SU-DHL-6 (cell line): ENCODE results near the gene RPS19.
A peak's percentile ranks its signal among the peaks of the same experiment; 100 is the strongest.

ENCODE experiments used
- H2AFZ ChIP-seq: fragments of 200-600 bp; sonication (generic); 2 replicates; pipeline ENCODE4 v1.6.1; 2014; ENCODE audit warnings: low read depth, mild to moderate bottlenecking, moderate library complexity, mixed read lengths, antibody characterized with exemption, low read length; ENCODE audit not compliant: severe bottlenecking
- H3F3A ChIP-seq: fragments of 200-600 bp; shearing (Covaris generic); 2 replicates; pipeline ENCODE4 v1.6.0; 2016; ENCODE audit warnings: antibody characterized with exemption, mild to moderate bottlenecking; ENCODE audit not compliant: insufficient read depth
- H3K27ac ChIP-seq: fragments of 200-600 bp; sonication (generic); 2 replicates; pipeline ENCODE4 v1.5.1; 2016; ENCODE audit warnings: low read depth, mild to moderate bottlenecking, low read length, moderate library complexity, mixed read lengths
- H3K27me3 ChIP-seq: fragments of 200-600 bp; sonication (generic), shearing (Covaris generic); 2 replicates; pipeline ENCODE4 v1.6.0; 2014; ENCODE audit warnings: mild to moderate bottlenecking, low read length
- H3K36me3 ChIP-seq: fragments of 200-600 bp; sonication (generic); 2 replicates; pipeline ENCODE4 v1.6.1; 2014; ENCODE audit warnings: mild to moderate bottlenecking, low read length, mixed read lengths
- H3K4me2 ChIP-seq: fragments of 300-600, 200-600 bp; shearing (Covaris generic), sonication (generic); 2 replicates; pipeline ENCODE4 v1.6.0; 2014; ENCODE audit warnings: low read length, low read depth, mild to moderate bottlenecking; ENCODE audit not compliant: poor library complexity, severe bottlenecking
- H3K4me3 ChIP-seq: fragments of 200-600 bp; sonication (generic); 2 replicates; pipeline ENCODE4 v1.5.1; 2014; ENCODE audit warnings: antibody characterized with exemption, low read length, mild to moderate bottlenecking, mixed read lengths; ENCODE audit not compliant: insufficient read depth, poor library complexity, severe bottlenecking
- H3K79me2 ChIP-seq: fragments of 200-600 bp; sonication (generic); 2 replicates; pipeline ENCODE4 v1.6.1; 2014; ENCODE audit warnings: mild to moderate bottlenecking, low read length, moderate library complexity; ENCODE audit not compliant: insufficient read depth
- H3K9ac ChIP-seq: fragments of 200-600 bp; sonication (generic); 2 replicates; pipeline ENCODE4 v1.7.0; 2014; ENCODE audit warnings: mild to moderate bottlenecking, low read length
- H3K9me2 ChIP-seq: fragments of 200-600 bp; sonication (generic); replicated peaks from 2 replicates; pipeline ENCODE4 v1.6.1; 2014; ENCODE audit warnings: low read length; ENCODE audit not compliant: insufficient read depth
- H3K9me3 ChIP-seq: fragments of 200-600 bp; sonication (generic); 2 replicates; pipeline ENCODE4 v1.6.1; 2014; ENCODE audit warnings: low read length, mixed read lengths; ENCODE audit not compliant: insufficient read depth
- H4K20me1 ChIP-seq: fragments of 200-600 bp; sonication (generic); 2 replicates; pipeline ENCODE4 v1.6.1; 2014; ENCODE audit warnings: low read depth, mild to moderate bottlenecking, antibody characterized with exemption, low read length, moderate library complexity, mixed read lengths
- EZH2phosphoT487 ChIP-seq: fragments of 200-600 bp; sonication (generic), shearing (Covaris generic); conservative IDR thresholded peaks from 2 replicates; pipeline ENCODE4 v1.6.1; 2018; ENCODE audit warnings: mild to moderate bottlenecking, antibody characterized with exemption, low read length, moderate library complexity, mixed read lengths
- TF ChIP-seq, protein P1 (sequence below): fragments of 200-600 bp; sonication (generic); IDR thresholded peaks from one replicate; pipeline ENCODE4 v1.5.1; 2017; ENCODE audit warnings: antibody characterized with exemption, mild to moderate bottlenecking, low read length, moderate library complexity; ENCODE audit not compliant: insufficient read depth, poor library complexity, severe bottlenecking

Gene RPS19

DNA sequence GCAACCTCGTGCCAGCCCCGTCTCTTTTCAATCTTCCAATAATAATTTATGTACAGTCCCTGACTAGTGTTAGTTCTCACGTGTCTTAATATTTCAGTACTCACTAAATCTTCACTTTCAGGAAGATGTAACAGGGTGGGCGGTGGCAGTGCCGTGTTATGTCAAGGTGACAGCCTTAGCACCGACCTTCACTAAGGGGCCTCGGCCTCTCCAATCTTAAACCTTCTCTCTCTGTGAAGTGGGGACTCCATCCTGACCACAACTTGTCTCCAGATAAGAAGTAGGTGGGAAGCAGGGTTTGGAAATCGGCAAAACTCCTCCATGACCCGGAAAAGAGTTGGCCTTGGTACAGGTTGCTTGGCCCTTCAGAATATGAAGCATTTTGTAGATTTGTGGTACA is 1.8 kb downstream of the RPS19 start:
- Histone ChIP-seq H3K9ac (peak overlapping the region; percentile 97), H3K27me3 (no peaks in the 10 kb centered on the region), H3K9me2 (no peaks in the 10 kb centered on the region), H3F3A (peaks cover 55% of the 10 kb centered on the region), H3K36me3 (peaks cover 37% of the 10 kb centered on the region), H3K9me3 (no peaks in the 10 kb centered on the region), H3K79me2 (peaks cover 65% of the 10 kb centered on the region), H4K20me1 (peaks cover 30% of the 10 kb centered on the region; the same call in 1 of the 2 replicates), H2AFZ (no peak overlapping the region), H3K27ac (peak overlapping the region; percentile 84), H3K4me2 (peak overlapping the region; percentile 66), H3K4me3 (peak overlapping the region; percentile 82)
- TF ChIP-seq, protein P1, sequence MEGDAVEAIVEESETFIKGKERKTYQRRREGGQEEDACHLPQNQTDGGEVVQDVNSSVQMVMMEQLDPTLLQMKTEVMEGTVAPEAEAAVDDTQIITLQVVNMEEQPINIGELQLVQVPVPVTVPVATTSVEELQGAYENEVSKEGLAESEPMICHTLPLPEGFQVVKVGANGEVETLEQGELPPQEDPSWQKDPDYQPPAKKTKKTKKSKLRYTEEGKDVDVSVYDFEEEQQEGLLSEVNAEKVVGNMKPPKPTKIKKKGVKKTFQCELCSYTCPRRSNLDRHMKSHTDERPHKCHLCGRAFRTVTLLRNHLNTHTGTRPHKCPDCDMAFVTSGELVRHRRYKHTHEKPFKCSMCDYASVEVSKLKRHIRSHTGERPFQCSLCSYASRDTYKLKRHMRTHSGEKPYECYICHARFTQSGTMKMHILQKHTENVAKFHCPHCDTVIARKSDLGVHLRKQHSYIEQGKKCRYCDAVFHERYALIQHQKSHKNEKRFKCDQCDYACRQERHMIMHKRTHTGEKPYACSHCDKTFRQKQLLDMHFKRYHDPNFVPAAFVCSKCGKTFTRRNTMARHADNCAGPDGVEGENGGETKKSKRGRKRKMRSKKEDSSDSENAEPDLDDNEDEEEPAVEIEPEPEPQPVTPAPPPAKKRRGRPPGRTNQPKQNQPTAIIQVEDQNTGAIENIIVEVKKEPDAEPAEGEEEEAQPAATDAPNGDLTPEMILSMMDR, result no peak
- no peak for TF ChIP-seq EZH2phosphoT487

DNA sequence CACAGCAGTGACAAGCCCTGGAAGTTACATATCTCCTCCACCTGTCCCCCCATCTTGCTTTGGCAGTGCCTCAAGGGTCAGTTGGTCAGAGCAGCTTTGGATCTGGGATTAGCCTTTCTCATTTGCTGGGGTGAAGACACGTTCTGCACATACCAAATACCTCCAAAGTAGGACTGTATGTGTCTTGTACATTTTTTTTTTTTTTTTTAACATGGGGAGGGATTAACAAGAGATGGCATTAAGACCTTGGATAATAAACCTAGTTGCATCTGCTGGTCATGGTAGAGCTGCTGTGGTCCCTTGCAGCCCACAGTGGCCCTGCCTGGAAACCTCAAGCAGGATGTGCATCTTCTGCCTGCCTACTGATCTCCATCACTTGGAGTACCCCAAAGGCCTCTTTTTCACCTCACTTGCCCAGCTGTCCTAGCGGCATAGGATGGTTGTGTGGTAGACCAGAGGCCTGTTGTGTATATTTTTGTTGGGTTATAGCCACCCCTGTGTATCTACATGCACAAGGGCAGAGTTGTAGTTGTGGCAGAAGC is 2.5 kb downstream of the RPS19 start:
- no peaks in the 10 kb centered on the region for H3K27me3 ChIP-seq
- H2AFZ ChIP-seq, result no peak overlapping the region
- peaks cover 37% of the 10 kb centered on the region for H3K36me3 ChIP-seq
- peaks cover 61% of the 10 kb centered on the region for H3F3A ChIP-seq
- peak overlapping the region; percentile 97 for H3K9ac ChIP-seq
- TF ChIP-seq EZH2phosphoT487, result no peak
- TF ChIP-seq, protein P1, result no peak
- peaks cover 72% of the 10 kb centered on the region for H3K79me2 ChIP-seq
- no peaks in the 10 kb centered on the region for H3K9me3 ChIP-seq
- peak overlapping the region; percentile 66 for H3K4me2 ChIP-seq
- H4K20me1 ChIP-seq, result peaks cover 30% of the 10 kb centered on the region; the same call in 1 of the 2 replicates
- H3K4me3 ChIP-seq, result peak overlapping the region; percentile 82
- peak overlapping the region; percentile 84; the same call in 1 of the 2 replicates for H3K27ac ChIP-seq
- H3K9me2 ChIP-seq, result no peaks in the 10 kb centered on the region

DNA sequence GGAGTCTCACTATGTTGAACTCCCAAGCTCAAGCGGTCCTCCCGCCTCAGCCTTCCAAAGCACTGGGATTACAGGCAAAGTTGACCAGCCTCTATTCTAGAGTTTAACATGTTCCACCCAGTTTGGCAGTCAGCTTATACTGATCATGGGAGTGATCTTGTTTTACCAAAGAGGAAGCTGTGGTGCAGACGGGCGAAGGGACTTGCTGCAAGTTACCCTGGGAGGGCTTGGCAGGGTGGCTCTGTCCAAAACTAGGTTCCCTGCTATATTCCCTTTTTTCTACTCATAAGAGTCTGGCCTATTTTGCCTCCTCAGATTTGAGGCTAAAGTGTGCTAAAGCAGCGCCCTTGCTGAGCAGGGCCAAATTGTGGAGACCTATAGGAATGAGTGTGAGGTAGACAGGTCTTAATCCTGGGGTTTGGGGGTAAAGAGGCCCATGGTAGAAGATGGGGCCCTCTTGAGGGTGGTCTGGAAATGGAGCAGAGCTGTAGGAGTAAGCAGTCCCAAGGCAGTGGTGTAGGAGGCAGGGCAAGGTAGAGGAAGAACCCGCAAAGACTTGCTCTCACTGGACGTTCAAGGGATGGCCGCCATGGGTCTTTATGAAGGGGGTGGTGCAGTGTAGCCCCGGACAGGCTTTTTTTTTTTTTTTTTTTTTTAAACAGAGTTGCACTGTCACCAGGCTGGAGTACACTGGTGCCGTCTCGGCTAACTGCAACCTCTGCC is 3.3 kb downstream of the RPS19 start:
- TF ChIP-seq, protein P1, result no peak
- TF ChIP-seq EZH2phosphoT487, result no peak

More for the DNA sequence above, 3.3 kb downstream of the RPS19 start:
- no peak overlapping the region for H2AFZ ChIP-seq
- H3K9me3 ChIP-seq, result no peaks in the 10 kb centered on the region
- peaks cover 80% of the 10 kb centered on the region for H3K79me2 ChIP-seq
- H3K36me3 ChIP-seq, result peaks cover 37% of the 10 kb centered on the region
- peaks cover 30% of the 10 kb centered on the region; the same call in 1 of the 2 replicates for H4K20me1 ChIP-seq
- H3K4me3 ChIP-seq, result no peak overlapping the region
- H3K9me2 ChIP-seq, result no peaks in the 10 kb centered on the region
- H3K27me3 ChIP-seq, result no peaks in the 10 kb centered on the region
- peak overlapping the region; percentile 97 for H3K9ac ChIP-seq
- H3K27ac ChIP-seq, result peak overlapping the region; percentile 84
- peaks cover 70% of the 10 kb centered on the region for H3F3A ChIP-seq
- H3K4me2 ChIP-seq, result peak overlapping the region; percentile 66
